HCT116 (cell line): ENCODE measurements around the gene MAN2A2. TPM values are rescaled to one million over a fixed set of nuclear protein-coding genes. Genes with fewer than 3 reads are reported as not detected.

Source experiments
- ATAC-seq: fragments of 200-7000 bp; cut with Tn5 transposase; 2 replicates; pipeline ENCODE4 v1.9.1; 2020; ENCODE audit warnings: mild to moderate bottlenecking, moderate library complexity
- BruUV-seq: library from RNA; stranded (reverse); fragments of 400-500 nt; replicated peaks from 2 replicates; lab custom pipeline; 2021; lab: Mats Ljungman, UMichigan
- CTCF ChIA-PET: fragments of 300-600 bp; sonication (Branson Sonifier 250); formaldehyde crosslinking; loops from one replicate; lab custom pipeline; 2021; ENCODE audit warnings: antibody characterized with exemption; lab: Charles Lee
- POLR2A ChIA-PET: fragments of 300-600, 350-600 bp; sonication (Branson Sonifier 250); formaldehyde crosslinking; loops from one replicate; lab custom pipeline; 2021; ENCODE audit warnings: antibody characterized with exemption; lab: Charles Lee
- RAD21 ChIA-PET, 2 experiments: fragments of 300-600 bp; sonication (Branson Sonifier 250); formaldehyde crosslinking; loops; one replicate each; lab custom pipeline; 2023; ENCODE audit warnings: low total read pairs in 2 of 2; ENCODE audit not compliant: uncharacterized antibody in 2 of 2, unreplicated experiment in 2 of 2, low non-redundant PET in 1 of 2; lab: Charles Lee
- DNase-seq: peaks from one replicate; pipeline ENCODE4 v3.0.0-alpha.2; 2010; ENCODE audit warnings: low read depth, low spot score
- H2AFZ ChIP-seq: fragments of 200-600 bp; shearing (Covaris generic), sonication (generic); 2 replicates; pipeline ENCODE4 v1.6.1; 2017; ENCODE audit warnings: low read depth, mixed run types, mixed read lengths, antibody characterized with exemption, low read length; ENCODE audit not compliant: poor library complexity, severe bottlenecking
- H3K27ac ChIP-seq: 2 replicates; pipeline ENCODE4 v1.5.1; 2012; ENCODE audit warnings: low read depth, low read length
- H3K27me3 ChIP-seq: fragments of 200-600 bp; sonication (generic); 2 replicates; pipeline ENCODE4 v1.6.1; 2016; ENCODE audit warnings: mixed run types, low read length, mixed read lengths; ENCODE audit not compliant: insufficient read depth
- H3K36me3 ChIP-seq, 2 experiments: fragments of 200-500 bp in 1 of 2; fragments of 200-600 bp in 1 of 2; sonication (Bioruptor generic) in 1 of 2; sonication (generic) in 1 of 2; 2 replicates each; pipeline versions ENCODE4 v1.5.1 to v1.6.1; 2014 to 2016; ENCODE audit warnings: low read length in 2 of 2, inconsistent platforms in 1 of 2, mixed read lengths in 1 of 2, mixed run types in 1 of 2; ENCODE audit not compliant: insufficient read depth in 2 of 2, control insufficient read depth in 1 of 2
- H3K4me1 ChIP-seq, 2 experiments: fragments of 200-600 bp in 1 of 2; sonication (generic) in 1 of 2; 2 replicates each; pipeline versions ENCODE4 v1.5.1 to v1.6.1; 2012 to 2017; ENCODE audit warnings: low read length in 2 of 2, inconsistent platforms in 1 of 2, mild to moderate bottlenecking in 1 of 2, mixed read lengths in 1 of 2, mixed run types in 1 of 2, moderate library complexity in 1 of 2; ENCODE audit not compliant: insufficient read depth in 2 of 2, control insufficient read depth in 1 of 2
- H3K4me2 ChIP-seq: fragments of 200-600 bp; sonication (generic); 2 replicates; pipeline ENCODE4 v1.6.1; 2017; ENCODE audit warnings: mixed run types, low read length, mixed read lengths
- H3K4me3 ChIP-seq, 2 experiments: fragments of 200-600 bp in 1 of 2; sonication (generic) in 1 of 2; replicated peaks in 1 of 2; 2 replicates each; pipeline ENCODE4 v1.5.1; 2011 to 2016; ENCODE audit warnings: low read length in 2 of 2, control low read depth in 1 of 2, low read depth in 1 of 2, mild to moderate bottlenecking in 1 of 2, mixed read lengths in 1 of 2, mixed run types in 1 of 2
- H3K79me2 ChIP-seq: fragments of 200-600 bp; sonication (generic); 2 replicates; pipeline ENCODE4 v1.6.1; 2017; ENCODE audit warnings: mild to moderate bottlenecking, mixed run types, low read length, moderate library complexity, mixed read lengths; ENCODE audit not compliant: insufficient read depth
- H3K9ac ChIP-seq: fragments of 200-600 bp; sonication (generic); 2 replicates; pipeline ENCODE4 v1.6.1; 2016; ENCODE audit warnings: low read length, mixed read lengths
- H3K9me2 ChIP-seq: fragments of 200-600 bp; sonication (generic), shearing (Covaris generic); 2 replicates; pipeline ENCODE4 v1.6.1; 2017; ENCODE audit warnings: mixed run types, mild to moderate bottlenecking, moderate library complexity; ENCODE audit not compliant: insufficient read depth
- H3K9me3 ChIP-seq, 2 experiments: fragments of 200-500 bp in 1 of 2; fragments of 200-600 bp in 1 of 2; sonication (Bioruptor generic) in 1 of 2; sonication (generic) in 1 of 2; 2 replicates each; pipeline ENCODE4 v1.6.1; 2014 to 2017; ENCODE audit warnings: low read length in 2 of 2, mixed read lengths in 2 of 2, inconsistent platforms in 1 of 2, low read depth in 1 of 2, mild to moderate bottlenecking in 1 of 2, mixed run types in 1 of 2, moderate library complexity in 1 of 2; ENCODE audit not compliant: control insufficient read depth in 1 of 2, insufficient read depth in 1 of 2
- H4K20me1 ChIP-seq: fragments of 200-600 bp; sonication (generic), shearing (Covaris generic); 2 replicates; pipeline ENCODE4 v1.6.1; 2017; ENCODE audit warnings: mixed run types, mild to moderate bottlenecking, moderate library complexity; ENCODE audit not compliant: insufficient read depth
- ATF3 ChIP-seq: IDR thresholded peaks from 2 replicates; pipeline ENCODE4 v1.6.1; 2012
- CBX3 ChIP-seq: IDR thresholded peaks from 2 replicates; pipeline ENCODE4 v1.6.1; 2012; ENCODE audit warnings: low read depth
- CEBPB ChIP-seq: IDR thresholded peaks from 2 replicates; pipeline ENCODE4 v1.6.1; 2012; ENCODE audit warnings: low read depth
- EGR1 ChIP-seq: IDR thresholded peaks from 2 replicates; pipeline ENCODE4 v1.6.1; 2012; ENCODE audit warnings: low read depth
- ELF1 ChIP-seq: IDR thresholded peaks from 2 replicates; pipeline ENCODE4 v1.6.1; 2012; ENCODE audit warnings: low read depth, borderline replicate concordance
- EZH2phosphoT487 ChIP-seq: fragments of 200-600 bp; IDR thresholded peaks from 2 replicates; pipeline ENCODE4 v1.6.1; 2018; ENCODE audit warnings: antibody characterized with exemption, borderline replicate concordance
- FOSL1 ChIP-seq: IDR thresholded peaks from 2 replicates; pipeline ENCODE4 v1.6.1; 2012; ENCODE audit warnings: low read depth
- JUND ChIP-seq: IDR thresholded peaks from 2 replicates; pipeline ENCODE4 v1.6.1; 2012
- MAX ChIP-seq: IDR thresholded peaks from 2 replicates; pipeline ENCODE4 v1.6.1; 2012
- POLR2A ChIP-seq: IDR thresholded peaks from 2 replicates; pipeline ENCODE4 v1.7.0; 2011; ENCODE audit warnings: borderline replicate concordance; ENCODE audit not compliant: insufficient read depth, insufficient read length; ENCODE audit errors: extremely low read depth
- POLR2AphosphoS5 ChIP-seq: IDR thresholded peaks from 2 replicates; pipeline ENCODE4 v1.6.1; 2011; ENCODE audit warnings: mild to moderate bottlenecking, low read depth, low read length, moderate library complexity
- RAD21 ChIP-seq: IDR thresholded peaks from 2 replicates; pipeline ENCODE4 v1.6.1; 2012; ENCODE audit warnings: low read depth, mild to moderate bottlenecking
- REST ChIP-seq: IDR thresholded peaks from 2 replicates; pipeline ENCODE4 v1.6.1; 2012; ENCODE audit warnings: low read depth
- SIN3A ChIP-seq: IDR thresholded peaks from 2 replicates; pipeline ENCODE4 v1.6.1; 2012; ENCODE audit warnings: low read depth
- SP1 ChIP-seq: IDR thresholded peaks from 2 replicates; pipeline ENCODE4 v1.6.1; 2012; ENCODE audit warnings: low read depth
- TCF7L2 ChIP-seq: IDR thresholded peaks from 2 replicates; pipeline ENCODE4 v1.7.0; 2011; ENCODE audit warnings: borderline replicate concordance, inconsistent platforms; ENCODE audit not compliant: insufficient read depth, insufficient read length; ENCODE audit errors: extremely low read depth
- YY1 ChIP-seq: IDR thresholded peaks from 2 replicates; pipeline ENCODE4 v1.6.1; 2011; ENCODE audit warnings: low read length, low read depth, moderate library complexity, mild to moderate bottlenecking; ENCODE audit not compliant: insufficient replicate concordance; ENCODE audit errors: extremely low read depth
- ZNF274 ChIP-seq: fragments of 200-500 bp; sonication (Bioruptor generic); IDR thresholded peaks from 2 replicates; pipeline ENCODE4 v1.6.1; 2014; ENCODE audit warnings: mild to moderate bottlenecking, low read depth, low read length, inconsistent platforms
- intact Hi-C: fragments of 100-400 bp; cut with micrococcal nuclease; formaldehyde crosslinking; loops from 2 replicates; pipeline ENCODE4 v1.10.0; 2022
- total RNA-seq: library from RNA; stranded (reverse); gene quantifications from one replicate; pipeline ENCODE4 v1.2.1, GENCODE V29; 2021; ENCODE audit not compliant: unreplicated experiment

Gene MAN2A2
- total RNA-seq, 1 experiment from 2014 or later = 44.9 TPM

- TF ChIP-seq REST (no peak), CBX3 (no peak), EZH2phosphoT487 (no peak), RAD21 (no peak), CEBPB (no peak), TCF7L2 (no peak), JUND (no peak), POLR2A (no peak)
- TF ChIP-seq, all 23 proteins: peak for 0
Observed at GRCh38 chr15:90912770-90913075, 9.6 kb downstream of the MAN2A2 start (continued).

GRCh38 chr15:90913398-90913944 lies 10.4 kb downstream of the MAN2A2 start:
- Histone ChIP-seq H2AFZ (no peak overlapping the region), H3K36me3 (peaks cover 1 to 2% of the 10 kb centered on the region in 2 experiments; a peak in 2 of 4 replicates), H3K9ac (no peak overlapping the region), H3K9me3 (no peaks in the 10 kb centered on the region), H3K4me3 (no peak overlapping the region), H3K4me2 (no peak overlapping the region), H4K20me1 (no peaks in the 10 kb centered on the region), H3K79me2 (no peaks in the 10 kb centered on the region), H3K4me1 (no peaks in the 10 kb centered on the region), H3K27ac (no peak overlapping the region), H3K9me2 (no peaks in the 10 kb centered on the region), H3K27me3 (no peaks in the 10 kb centered on the region)
- no TSS peak for BruUV-seq
- DNase-seq = no peak
- ChIA-PET POLR2A (no interaction called here), RAD21 (no interaction called here), CTCF (no interaction called here)
- no peak for ATAC-seq
- intact Hi-C loops = no loop called here
- TF ChIP-seq SIN3A (no peak), ELF1 (no peak), RAD21 (no peak), ZNF274 (no peak), TCF7L2 (no peak), YY1 (no peak), EGR1 (no peak), POLR2AphosphoS5 (no peak), ATF3 (no peak), EZH2phosphoT487 (no peak), SP1 (no peak), CEBPB (no peak), REST (no peak), MAX (no peak), CBX3 (no peak), POLR2A (no peak), FOSL1 (no peak)
